Fibroblast of gingiva (primary cell): ENCODE results near the gene MUC12.
"Not testable (repeated sequence)": the region's sequence is repeated elsewhere in the genome, so short reads cannot be mapped to it uniquely, and the experiment has no call there.

Experiments
- DNase-seq: peaks from one replicate; pipeline ENCODE4 v3.0.0-alpha.2; 2011; ENCODE audit warnings: low read depth

MUC12 gene, protein sequence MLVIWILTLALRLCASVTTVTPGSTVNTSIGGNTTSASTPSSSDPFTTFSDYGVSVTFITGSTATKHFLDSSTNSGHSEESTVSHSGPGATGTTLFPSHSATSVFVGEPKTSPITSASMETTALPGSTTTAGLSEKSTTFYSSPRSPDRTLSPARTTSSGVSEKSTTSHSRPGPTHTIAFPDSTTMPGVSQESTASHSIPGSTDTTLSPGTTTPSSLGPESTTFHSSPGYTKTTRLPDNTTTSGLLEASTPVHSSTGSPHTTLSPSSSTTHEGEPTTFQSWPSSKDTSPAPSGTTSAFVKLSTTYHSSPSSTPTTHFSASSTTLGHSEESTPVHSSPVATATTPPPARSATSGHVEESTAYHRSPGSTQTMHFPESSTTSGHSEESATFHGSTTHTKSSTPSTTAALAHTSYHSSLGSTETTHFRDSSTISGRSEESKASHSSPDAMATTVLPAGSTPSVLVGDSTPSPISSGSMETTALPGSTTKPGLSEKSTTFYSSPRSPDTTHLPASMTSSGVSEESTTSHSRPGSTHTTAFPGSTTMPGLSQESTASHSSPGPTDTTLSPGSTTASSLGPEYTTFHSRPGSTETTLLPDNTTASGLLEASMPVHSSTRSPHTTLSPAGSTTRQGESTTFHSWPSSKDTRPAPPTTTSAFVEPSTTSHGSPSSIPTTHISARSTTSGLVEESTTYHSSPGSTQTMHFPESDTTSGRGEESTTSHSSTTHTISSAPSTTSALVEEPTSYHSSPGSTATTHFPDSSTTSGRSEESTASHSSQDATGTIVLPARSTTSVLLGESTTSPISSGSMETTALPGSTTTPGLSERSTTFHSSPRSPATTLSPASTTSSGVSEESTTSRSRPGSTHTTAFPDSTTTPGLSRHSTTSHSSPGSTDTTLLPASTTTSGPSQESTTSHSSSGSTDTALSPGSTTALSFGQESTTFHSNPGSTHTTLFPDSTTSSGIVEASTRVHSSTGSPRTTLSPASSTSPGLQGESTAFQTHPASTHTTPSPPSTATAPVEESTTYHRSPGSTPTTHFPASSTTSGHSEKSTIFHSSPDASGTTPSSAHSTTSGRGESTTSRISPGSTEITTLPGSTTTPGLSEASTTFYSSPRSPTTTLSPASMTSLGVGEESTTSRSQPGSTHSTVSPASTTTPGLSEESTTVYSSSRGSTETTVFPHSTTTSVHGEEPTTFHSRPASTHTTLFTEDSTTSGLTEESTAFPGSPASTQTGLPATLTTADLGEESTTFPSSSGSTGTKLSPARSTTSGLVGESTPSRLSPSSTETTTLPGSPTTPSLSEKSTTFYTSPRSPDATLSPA (N-terminal part only)

DNA sequence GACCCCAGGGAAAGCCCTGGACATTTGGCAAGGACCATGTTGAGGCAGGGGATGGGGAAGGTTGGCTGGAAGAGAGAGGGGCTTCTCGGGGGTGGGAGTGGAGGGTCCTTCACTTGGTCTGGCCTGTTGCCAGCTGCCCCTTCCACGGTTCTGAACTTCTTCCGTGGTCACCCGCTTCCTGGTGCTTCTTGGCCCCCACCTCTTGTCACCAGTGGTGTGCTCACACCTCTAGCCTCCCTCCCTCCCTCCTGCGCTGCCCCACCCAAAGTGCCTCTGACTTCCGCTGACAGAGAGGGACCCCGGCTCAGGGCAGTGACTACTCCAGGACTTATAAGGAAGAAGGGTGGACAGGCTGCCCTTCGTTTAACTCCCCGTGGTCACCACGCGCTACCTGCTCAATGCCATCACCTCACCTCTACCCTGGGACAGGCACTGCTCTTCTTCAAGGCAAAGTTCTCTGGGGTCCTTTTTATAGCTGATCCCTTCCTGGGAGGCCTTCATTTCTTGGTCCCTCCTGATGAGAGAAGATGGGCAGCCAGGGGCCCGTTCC, at the start of gene MUC12:
MUC12 (plus strand) TSS at position 500 of the 550 bp plus-strand sequence. CDS start 58 bp downstream, outside the sequence.
- DNase-seq, result no peak

DNA sequence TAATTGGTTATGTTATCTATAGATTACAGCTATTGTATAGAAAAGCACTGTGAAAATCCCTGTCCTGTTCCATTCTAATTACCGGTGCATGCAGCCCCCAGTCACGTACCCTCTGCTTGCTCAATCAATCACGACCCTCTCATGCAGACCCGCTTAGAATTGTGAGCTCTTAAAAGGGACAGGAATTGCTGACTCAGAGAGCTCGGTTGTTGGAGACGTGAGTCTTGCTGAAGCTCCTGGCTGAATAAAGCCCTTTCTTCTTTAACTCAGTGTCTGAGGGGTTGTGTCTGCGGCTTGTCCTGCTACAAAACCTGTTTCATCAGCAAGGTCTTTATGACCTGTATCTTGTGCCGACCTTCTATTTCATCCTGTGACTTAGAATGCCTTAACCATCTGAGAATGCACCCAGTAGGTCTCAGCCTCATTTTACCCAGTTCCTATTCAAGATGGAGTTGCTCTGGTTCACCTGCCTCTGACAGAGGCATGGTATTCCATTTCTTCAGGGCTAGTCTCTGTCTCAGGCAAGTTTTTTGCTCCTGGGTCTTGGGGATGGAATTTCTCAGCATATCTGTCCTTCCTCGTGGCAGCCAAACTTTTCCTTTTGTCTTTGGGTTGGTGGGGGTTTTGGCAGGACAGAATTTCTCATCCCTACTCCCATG, 49.5 kb upstream of the MUC12 start:
- DNase-seq, result not testable (repeated sequence)

DNA sequence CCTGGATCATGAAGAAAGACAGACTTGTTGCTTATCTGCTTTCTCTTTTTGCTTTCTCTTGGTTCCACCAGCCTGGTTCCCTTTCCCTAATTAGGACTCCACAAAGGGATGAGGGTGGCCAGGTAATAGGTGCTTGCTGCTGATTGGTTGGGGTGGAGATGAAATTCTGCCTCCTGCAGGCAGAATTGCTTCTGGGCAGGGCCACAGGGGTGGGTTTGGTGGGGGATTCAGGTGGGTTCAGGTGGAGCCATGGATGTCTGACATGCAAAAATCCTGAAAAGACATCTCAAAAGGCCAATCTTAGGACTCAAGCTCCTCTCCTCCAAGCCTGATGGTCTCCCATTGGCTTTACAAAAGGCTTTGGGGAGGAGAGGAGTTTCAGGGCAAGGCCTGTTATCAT, 48.3 kb upstream of the MUC12 start:
- no peak for DNase-seq

DNA sequence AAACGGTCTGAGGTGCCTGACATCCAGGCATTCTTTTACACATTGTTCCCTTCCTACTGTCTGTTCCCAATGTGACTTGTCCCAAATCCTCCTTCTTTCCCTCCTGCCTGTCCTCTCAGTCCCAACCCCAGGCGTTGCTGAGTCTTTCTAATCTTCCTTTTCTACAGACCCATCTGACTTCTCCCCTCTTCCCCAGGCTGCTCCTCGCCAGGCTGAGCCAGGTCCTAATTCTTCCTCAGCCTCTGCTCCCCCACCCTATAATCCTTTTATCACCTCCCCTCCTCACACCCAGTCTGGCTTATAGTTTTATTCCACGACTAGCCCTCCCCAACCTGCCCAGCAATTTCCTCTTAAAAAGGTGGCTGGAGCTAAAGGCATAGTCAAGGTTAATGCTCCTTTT, 45.7 kb upstream of the MUC12 start:
- not testable (repeated sequence) for DNase-seq

DNA sequence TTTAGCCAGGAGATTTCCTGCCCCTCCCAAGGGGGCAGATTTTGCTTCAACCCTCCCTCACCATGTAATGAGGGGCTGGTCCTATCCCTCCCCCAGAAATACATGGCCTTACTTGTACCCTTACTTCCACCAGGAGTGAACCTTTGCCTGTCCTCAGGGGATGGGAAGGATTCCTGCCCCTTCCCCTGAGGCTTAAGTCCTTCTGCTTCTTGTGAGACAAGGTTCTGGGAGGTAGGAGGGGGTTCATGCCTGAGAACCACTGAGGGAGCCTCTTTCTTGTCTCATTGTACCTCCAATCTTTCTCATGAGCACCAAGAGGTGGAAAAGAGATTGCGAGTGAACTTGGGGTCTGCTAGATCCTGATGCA, 39.6 kb upstream of the MUC12 start:
- no peak for DNase-seq

DNA sequence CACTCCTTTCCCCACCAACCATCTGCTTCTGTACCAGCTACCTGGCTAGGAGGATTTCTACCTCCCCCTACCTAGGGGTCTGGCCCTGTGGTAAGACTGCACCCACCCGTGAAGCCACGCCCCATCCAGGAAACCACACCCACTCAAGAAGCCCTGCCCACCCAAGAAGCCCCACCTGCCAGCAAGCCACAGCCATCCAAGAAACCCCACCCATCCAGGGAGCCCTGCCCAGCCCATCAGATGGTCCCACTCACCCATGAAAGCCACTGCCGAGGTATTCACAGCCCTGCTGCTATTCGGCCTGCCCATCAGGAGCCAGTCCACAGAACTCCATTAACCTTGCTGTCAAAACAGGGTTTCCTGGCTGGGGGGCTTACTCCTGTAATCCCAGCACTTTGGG, 35.6 kb upstream of the MUC12 start:
- no peak for DNase-seq

DNA sequence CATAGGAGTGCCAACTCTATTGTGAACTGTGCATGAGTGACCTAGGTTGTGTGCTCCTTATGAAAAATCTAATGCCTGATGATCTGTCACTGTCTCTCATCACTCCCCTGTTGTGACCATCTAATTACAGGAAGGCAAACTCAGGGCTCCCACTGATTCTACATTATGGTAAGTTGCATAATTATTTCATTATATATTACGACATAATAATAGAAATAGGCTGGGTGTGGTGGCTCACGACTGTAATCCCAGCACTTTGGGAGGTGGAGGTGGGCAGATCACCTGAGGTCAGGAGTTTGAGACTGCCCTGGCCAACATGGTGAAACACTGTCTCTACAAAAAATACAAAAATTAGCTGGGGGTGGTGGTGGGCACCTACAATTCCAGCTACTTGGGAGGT, 34.0 kb upstream of the MUC12 start:
- not testable (repeated sequence) for DNase-seq

DNA sequence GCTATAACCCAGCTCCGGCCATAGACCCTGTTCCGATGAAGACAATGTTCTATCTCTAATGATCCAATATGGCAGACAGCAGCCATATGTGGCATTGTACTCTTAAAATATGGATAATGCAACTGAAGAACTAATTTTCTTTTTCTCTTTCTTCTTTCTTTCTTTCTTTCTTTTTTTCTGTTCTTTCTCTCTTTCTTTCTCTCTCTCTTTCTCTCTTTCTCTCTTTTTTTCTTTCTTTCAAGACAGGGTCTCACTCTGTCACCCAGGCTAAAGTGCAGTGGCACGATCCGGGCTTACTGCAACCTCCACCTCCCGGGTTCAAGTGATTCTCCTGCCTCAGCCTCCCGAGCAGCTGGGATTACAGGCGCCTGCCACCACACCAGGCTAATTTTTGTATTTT, 33.2 kb upstream of the MUC12 start:
- DNase-seq, result not testable (repeated sequence)

DNA sequence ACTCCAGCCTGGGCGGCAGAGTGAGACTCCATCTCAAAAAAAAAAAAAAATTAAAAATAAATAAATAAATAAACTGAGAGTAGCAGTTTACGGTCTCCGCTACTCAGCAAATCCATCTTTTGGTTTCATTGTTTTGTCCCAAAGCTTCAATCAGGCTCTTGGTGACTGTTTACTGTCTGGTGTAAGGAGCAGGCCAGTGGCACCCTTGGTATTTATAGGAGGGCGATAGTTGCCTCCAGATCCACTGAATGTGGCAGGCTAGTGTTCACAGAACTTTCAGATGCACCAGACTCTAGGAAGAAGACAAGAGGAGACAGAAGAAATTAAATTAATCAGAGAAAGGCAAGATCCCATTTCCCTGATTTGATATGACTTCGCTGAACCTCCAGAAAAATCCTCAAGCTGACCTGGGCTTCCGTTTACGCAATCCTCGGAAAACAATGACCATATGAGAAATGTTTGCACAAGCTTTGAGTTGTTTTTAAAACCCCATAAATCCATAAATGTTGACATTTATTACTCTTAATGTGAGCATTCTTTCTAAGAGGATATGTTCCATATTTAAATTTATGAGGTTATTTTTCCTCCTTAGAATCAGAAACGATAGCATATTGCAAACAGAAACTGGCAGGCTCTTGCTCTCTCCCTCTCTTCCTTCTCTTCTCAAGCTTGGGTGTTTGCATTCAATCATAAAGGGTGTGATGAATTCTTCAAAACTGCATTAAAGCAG, 27.2 kb upstream of the MUC12 start:
- no peak for DNase-seq

DNA sequence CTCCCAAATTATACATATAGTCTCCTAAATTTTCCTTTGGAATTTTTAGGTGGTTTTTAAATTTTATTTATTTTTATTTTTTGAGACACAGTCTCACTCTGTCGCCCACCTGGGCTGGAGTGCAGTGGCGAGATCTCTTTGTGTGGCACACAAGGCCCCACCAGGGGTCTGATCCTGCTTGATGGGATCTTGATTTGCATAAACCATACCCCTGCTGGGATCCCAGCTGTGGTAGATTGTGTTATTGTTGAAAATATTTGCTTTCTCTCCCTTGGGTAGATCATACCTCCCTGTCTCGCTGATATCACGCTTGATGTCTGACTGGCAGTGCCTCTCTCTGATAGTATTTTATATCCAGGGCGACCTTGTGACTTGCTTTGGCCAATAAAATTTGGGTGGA, 25.7 kb upstream of the MUC12 start:
- DNase-seq, result no peak

DNA sequence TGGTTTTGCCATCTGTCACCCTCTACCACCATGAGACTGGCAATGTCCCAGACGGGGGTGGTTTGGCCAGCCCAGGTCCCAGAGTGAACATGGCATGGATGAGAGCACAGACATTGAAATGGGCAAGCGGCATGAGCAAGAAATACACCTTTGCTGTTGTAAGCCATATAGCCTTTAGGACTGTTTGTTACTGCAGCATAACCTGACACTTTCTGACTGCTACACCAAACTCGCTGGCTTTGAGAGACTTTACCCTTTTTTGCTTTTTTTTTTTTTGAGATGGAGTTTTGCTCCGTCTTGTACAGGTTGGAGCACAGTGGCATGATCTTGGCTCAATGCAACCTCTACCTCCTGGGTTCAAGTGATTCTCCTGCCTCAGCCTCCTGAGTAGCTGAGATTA, 25.2 kb upstream of the MUC12 start:
- no peak for DNase-seq

DNA sequence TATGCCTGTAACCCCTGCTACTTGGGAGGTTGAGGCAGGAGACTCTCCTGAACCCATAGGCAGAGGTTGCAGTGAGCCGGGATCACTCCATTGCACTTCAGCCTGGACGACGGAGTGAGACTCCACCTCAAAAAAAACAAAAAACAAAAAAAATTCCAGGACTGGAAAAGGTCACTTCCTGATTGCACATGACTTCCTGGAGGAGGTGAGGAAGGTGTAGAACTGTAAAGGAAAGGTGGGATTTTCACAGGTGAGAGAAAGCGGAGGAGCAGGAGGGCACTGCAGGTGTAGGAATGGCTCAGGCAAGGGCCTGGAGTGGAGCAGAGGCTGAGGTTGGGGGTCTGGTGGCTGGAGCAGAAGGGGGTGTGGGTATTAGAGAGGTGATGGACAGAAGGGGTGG, 23.3 kb upstream of the MUC12 start:
- DNase-seq, result no peak

DNA sequence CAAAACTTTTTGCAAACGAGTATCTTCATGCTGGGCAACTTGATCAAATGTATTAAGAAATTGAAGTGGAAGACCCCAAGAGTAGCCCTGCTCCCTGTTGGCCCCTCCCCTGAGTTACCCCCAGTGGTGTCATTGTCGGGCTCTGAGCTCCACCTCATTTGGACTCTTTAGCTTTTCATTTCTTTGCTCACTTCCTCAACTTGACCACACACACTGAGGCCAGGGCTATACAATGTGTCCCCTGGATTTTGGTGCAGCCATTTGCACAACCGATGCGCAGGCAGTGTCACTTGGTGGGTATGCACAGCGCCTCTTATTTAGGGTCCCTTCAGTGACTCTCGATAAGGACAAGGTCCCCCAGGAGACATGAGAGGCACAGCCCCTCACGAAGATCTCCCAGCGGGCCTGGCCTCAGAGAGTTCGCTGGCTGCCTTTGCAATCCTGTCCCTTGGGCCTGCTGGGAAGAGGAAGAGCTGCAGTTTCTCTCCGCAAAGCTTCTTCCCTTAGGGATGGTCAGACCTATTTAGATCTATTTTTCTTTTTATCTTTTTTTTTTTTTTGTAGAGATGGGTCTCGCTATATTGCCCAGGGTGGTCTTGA, 22.5 kb upstream of the MUC12 start:
- DNase-seq, result no peak

DNA sequence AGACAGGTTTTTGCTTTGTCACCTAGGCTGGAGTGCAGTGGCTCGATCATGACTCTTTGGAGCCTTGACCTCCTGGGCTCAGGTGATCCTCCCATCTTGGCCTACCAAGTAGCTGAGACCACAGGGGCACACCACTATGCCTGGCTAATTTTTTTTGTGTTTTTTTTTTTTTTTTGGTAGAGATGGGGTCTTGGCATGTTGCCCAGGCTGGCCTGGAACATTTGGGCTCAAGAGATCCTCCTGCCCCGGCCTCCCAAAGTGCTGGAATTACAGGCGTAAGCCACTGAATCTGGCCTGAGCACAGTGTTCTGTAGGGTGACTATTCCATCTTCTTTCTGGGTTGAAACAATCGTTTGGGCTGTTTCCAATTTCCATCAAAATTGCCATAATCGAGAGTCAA, 21.6 kb upstream of the MUC12 start:
- no peak for DNase-seq

DNA sequence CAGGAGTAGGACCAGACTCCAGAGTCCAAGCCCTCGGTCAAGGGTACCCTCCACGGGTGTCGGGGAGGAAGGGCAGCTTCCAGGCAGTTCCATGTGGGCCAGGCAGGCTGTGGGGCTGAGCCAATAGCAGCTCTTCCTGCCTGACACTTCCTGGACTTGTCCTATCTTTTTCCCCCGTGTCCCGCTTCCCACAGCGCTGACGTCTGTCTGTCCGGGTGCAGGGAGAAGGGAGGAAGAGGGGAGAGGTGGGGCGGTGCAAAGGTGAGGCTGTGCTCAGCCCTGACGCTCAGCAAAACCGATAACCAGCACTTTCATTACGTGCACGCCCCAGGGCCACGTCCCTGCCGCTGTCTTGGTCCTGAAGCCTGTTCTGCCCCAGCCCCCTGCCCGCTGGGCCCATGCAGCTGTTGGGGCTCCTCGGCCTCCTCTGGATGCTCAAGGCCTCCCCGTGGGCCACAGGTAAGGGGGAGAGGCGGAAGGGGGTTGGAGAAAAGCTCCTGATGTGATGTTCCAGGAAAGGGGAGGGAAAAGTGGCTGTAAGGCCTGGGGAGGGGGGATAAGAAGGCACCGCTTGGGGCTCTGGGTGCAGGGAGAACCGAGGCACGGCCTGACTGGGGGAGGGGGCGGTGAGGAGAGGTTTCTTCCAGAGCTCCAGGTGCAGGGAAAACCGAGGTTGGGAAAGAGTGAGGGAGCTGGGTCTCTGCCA, 20.0 kb upstream of the MUC12 start, which contains the start of gene MUC3A:
MUC3A (plus strand) TSS at position 308 of the 706 bp plus-strand sequence; CDS start at position 399, 91 bp downstream.
- no peak for DNase-seq

DNA sequence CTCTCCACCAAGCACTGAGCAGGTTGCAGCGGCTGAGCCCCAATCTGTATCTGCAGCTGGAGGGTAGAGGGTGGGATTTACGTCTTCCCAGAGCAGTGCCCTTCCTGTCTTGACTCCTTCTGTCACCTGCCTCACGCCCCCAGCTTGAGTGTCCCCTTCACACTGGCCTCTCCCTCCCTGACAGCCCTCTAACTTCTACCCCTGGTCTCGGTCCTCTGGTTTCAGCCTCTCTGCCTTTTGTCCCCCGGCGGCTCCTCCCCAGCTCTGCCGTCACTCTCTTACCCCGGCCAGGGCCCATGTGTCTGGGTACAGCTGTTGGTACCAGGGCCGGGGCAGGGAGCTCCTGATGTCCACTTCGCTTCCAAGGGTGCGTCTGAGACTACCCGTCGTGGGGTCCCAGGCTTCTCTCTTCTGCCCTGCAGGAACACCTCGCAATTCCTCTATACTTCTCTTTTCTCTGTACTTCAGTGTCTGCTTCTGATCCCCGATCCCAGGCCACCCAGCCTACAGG, 19.4 kb upstream of the MUC12 start:
- no peak for DNase-seq

DNA sequence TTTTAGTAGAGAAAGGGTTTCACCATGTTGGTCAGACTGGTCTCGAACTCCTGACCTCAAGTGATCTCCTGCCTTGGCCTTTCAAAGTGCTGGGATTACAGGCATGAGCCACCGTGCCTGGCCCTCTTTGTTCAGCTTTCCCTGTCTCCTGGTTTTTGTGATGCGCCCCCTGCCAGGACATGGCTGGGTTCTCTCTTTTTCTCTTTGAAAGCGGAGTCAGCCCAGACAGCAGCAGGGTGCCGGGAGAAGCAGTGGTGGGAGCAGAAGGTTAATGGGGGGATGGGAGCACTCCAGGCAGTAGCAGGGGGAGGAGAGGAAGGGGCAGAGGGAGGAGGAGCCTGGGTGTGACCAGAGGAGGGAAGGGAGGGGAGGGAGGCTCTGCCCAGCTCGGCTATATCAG, 18.2 kb upstream of the MUC12 start:
- no peak for DNase-seq

DNA sequence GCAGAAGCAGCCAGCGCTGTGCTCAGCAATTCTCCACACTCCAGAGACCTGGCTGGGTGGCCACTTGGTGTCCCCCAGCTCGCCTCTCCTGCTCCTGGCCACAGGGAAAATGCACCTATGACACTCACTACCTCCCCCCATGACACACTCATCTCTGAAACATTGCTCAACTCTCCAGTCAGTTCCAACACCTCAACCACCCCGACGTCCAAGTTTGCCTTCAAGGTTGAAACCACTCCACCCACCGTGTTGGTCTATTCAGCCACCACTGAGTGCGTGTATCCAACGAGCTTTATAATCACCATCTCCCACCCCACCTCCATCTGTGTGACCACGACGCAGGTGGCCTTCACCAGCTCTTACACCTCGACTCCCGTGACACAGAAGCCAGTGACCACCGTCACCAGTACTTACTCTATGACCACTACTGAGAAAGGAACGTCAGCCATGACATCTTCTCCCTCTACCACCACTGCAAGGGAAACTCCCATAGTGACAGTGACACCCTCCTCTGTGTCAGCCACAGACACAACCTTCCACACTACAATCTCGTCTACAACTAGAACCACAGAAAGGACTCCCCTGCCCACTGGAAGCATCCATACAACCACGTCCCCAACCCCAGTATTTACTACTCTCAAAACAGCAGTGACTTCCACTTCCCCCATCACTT, 17.3 kb upstream of the MUC12 start:
- no peak for DNase-seq

DNA sequence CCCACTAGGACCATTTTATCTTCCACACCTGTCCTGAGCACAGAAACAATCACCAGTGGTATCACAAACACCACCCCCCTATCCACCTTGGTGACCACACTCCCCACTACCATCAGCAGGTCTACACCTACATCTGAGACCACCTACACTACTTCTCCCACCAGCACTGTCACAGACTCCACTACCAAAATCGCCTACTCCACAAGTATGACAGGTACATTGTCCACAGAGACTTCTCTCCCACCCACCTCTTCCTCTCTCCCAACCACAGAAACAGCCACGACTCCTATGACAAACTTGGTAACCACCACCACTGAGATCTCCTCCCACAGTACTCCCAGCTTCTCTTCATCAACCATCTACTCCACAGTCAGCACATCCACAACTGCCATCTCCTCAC, 16.7 kb upstream of the MUC12 start:
- no peak for DNase-seq
